Ishikawa (cell line): ENCODE results near the gene GFOD2.

Experiments
- CEBPB ChIP-seq: IDR thresholded peaks from 2 replicates; pipeline ENCODE4 v1.6.1; 2012
- EP300 ChIP-seq: IDR thresholded peaks from 2 replicates; pipeline ENCODE4 v1.6.1; 2012; ENCODE audit warnings: borderline replicate concordance
- FOXM1 ChIP-seq: IDR thresholded peaks from 2 replicates; pipeline ENCODE4 v1.6.1; 2012; ENCODE audit warnings: low read depth, borderline replicate concordance
- RAD21 ChIP-seq: IDR thresholded peaks from 2 replicates; pipeline ENCODE4 v1.6.1; 2012; ENCODE audit warnings: low read depth
- TAF1 ChIP-seq: IDR thresholded peaks from 2 replicates; pipeline ENCODE4 v1.6.1; 2012; ENCODE audit warnings: low read depth, mild to moderate bottlenecking
- TCF12 ChIP-seq: IDR thresholded peaks from 2 replicates; pipeline ENCODE4 v1.6.1; 2012; ENCODE audit warnings: low read depth
- YY1 ChIP-seq: IDR thresholded peaks from 2 replicates; pipeline ENCODE4 v1.6.1; 2012; ENCODE audit warnings: low read depth
- TF ChIP-seq, protein P1 (sequence below): IDR thresholded peaks from 2 replicates; pipeline ENCODE4 v1.6.1; 2012

DNA sequence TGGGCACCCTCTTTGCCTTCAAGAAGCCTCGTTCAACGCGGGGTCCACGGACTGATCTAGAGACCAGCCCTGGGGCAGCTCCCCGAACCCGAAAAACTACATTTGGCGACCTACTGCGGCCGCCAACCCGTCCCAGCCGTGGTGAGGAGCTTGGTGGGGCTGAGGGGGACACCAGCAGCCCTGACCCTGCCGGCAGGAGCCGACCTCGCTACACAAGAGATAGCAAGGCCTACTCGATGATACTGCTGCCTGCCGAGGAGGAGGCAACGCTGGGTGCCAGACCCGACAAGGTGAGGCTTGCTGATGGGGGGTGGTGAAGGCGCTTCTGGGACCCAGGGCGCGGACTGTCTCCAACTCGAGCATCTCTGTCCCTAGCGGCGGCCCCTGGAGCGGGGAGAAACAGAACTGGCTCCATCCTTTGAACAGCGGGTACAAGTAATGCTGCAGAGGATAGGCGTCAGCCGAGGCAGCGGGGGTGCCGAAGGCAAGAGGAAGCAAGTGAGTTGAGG lies 64.7 kb downstream of the GFOD2 start:
- TF ChIP-seq TAF1: no peak
- TF ChIP-seq RAD21: no peak
- no peak for TF ChIP-seq EP300
- TF ChIP-seq FOXM1: no peak
- TF ChIP-seq, protein P1, sequence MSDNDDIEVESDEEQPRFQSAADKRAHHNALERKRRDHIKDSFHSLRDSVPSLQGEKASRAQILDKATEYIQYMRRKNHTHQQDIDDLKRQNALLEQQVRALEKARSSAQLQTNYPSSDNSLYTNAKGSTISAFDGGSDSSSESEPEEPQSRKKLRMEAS: no peak
- no peak for TF ChIP-seq YY1
- TF ChIP-seq TCF12: no peak
- no peak for TF ChIP-seq CEBPB
